ENCODE data around the gene FURIN. TPM values are rescaled to one million over a fixed set of nuclear protein-coding genes. Genes with fewer than 3 reads are reported as not detected.

Gene FURIN
- total and polyA plus RNA-seq, 2 of the 4 experiments (the other 2 are of a cell fraction) = 34.8 to 54.3 TPM

DNA sequence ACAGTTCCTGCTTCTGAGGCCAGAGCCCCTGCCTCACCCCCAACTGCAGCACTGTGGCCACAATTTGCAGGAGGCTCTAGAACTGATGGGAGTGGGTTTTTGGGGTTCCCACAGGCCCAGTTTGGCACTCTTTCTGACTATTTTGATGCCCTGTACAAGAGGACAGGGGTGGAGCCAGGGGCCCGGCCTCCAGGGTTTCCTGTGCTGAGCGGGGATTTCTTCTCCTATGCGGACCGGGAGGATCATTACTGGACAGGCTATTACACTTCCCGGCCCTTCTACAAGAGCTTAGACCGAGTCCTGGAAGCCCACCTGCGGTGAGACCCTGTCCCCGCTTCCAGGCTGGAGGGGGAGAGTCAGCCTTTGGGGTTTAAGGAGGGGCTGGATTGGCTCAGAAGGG lies 41.6 kb downstream of the FURIN start:
- H3K14ac ChIP-seq (replicated peaks; ENCODE audit: low read depth, low read length) = no peak overlapping the region
- in situ Hi-C loops (cut with MboI; ENCODE audit: low sequenced_read_pairs) = no loop called here
- TF ChIP-seq, protein P1, sequence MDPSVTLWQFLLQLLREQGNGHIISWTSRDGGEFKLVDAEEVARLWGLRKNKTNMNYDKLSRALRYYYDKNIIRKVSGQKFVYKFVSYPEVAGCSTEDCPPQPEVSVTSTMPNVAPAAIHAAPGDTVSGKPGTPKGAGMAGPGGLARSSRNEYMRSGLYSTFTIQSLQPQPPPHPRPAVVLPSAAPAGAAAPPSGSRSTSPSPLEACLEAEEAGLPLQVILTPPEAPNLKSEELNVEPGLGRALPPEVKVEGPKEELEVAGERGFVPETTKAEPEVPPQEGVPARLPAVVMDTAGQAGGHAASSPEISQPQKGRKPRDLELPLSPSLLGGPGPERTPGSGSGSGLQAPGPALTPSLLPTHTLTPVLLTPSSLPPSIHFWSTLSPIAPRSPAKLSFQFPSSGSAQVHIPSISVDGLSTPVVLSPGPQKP (IDR thresholded peaks at IDR 0.05; ENCODE audit: borderline replicate concordance, low read depth, low read length) = no peak
- TF ChIP-seq MAFK (IDR thresholded peaks at IDR 0.05; ENCODE audit: low read depth, low read length) (no peak), NFE2L2 (IDR thresholded peaks at IDR 0.05; ENCODE audit: low read depth, low read length) (no peak), FOS (IDR thresholded peaks at IDR 0.05; ENCODE audit: low read depth, low read length) (no peak), CEBPB (IDR thresholded peaks at IDR 0.05; ENCODE audit: low read depth, low read length) (no peak), MAZ (IDR thresholded peaks at IDR 0.05; ENCODE audit: borderline replicate concordance, low read depth, low read length) (no peak), POLR2A (IDR thresholded peaks at IDR 0.05; ENCODE audit: low read depth, low read length) (no peak), MXI1 (IDR thresholded peaks at IDR 0.05; ENCODE audit: borderline replicate concordance, low read depth, low read length) (no peak), RFX5 (IDR thresholded peaks at IDR 0.05; ENCODE audit: low read depth, low read length) (no peak), RCOR1 (IDR thresholded peaks at IDR 0.05; ENCODE audit: insufficient replicate concordance, low read length) (no peak), RAD21 (IDR thresholded peaks at IDR 0.05; ENCODE audit: low read length) (no peak), BHLHE40 (IDR thresholded peaks at IDR 0.05; ENCODE audit: low read depth, low read length) (no peak), CHD1 (IDR thresholded peaks at IDR 0.05; ENCODE audit: low read depth, low read length) (no peak), SMC3 (IDR thresholded peaks at IDR 0.05; ENCODE audit: low read depth, low read length) (no peak)
- TF ChIP-seq, protein P2, sequence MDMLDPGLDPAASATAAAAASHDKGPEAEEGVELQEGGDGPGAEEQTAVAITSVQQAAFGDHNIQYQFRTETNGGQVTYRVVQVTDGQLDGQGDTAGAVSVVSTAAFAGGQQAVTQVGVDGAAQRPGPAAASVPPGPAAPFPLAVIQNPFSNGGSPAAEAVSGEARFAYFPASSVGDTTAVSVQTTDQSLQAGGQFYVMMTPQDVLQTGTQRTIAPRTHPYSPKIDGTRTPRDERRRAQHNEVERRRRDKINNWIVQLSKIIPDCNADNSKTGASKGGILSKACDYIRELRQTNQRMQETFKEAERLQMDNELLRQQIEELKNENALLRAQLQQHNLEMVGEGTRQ (IDR thresholded peaks at IDR 0.05; ENCODE audit: low read depth, low read length) = no peak
- TF ChIP-seq, protein P3, sequence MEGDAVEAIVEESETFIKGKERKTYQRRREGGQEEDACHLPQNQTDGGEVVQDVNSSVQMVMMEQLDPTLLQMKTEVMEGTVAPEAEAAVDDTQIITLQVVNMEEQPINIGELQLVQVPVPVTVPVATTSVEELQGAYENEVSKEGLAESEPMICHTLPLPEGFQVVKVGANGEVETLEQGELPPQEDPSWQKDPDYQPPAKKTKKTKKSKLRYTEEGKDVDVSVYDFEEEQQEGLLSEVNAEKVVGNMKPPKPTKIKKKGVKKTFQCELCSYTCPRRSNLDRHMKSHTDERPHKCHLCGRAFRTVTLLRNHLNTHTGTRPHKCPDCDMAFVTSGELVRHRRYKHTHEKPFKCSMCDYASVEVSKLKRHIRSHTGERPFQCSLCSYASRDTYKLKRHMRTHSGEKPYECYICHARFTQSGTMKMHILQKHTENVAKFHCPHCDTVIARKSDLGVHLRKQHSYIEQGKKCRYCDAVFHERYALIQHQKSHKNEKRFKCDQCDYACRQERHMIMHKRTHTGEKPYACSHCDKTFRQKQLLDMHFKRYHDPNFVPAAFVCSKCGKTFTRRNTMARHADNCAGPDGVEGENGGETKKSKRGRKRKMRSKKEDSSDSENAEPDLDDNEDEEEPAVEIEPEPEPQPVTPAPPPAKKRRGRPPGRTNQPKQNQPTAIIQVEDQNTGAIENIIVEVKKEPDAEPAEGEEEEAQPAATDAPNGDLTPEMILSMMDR (conservative IDR thresholded peaks at IDR 0.05; ENCODE audit: low read depth, low read length) = no peak
- 0 out of 4 replicates have a peak, but pooled peaks cover 0 to under 1% of the 10 kb centered on the region in 2 experiments for H3K79me1 ChIP-seq (ENCODE audit: low read depth in 1 of 2, low read length in 2 of 2)
- peaks cover 56% of the 10 kb centered on the region for H3K36me3 ChIP-seq (ENCODE audit: control insufficient read depth, insufficient read depth, low read length)
- no peaks in the 10 kb centered on the region for H3K9me3 ChIP-seq (ENCODE audit: control insufficient read depth, insufficient read depth, low read length)
- WGBS, 2 experiments (ENCODE audit: extremely low coverage in 2 of 2, insufficient read length in 1 of 2) = no CpG with 5 or more reads among the region's 8 CpGs
- H2BK20ac ChIP-seq (ENCODE audit: low read depth, low read length) = no peak overlapping the region
- no peak overlapping the region for H2BK120ac ChIP-seq (ENCODE audit: low read depth, low read length)
- no peak overlapping the region for H2BK15ac ChIP-seq (ENCODE audit: low read depth, low read length)
- H3K4me3 ChIP-seq (ENCODE audit: insufficient read depth, low read depth, low read length) = no peak overlapping the region
- H3K9ac ChIP-seq (ENCODE audit: low read depth, low read length) = no peak overlapping the region
- no peak for DNase-seq
- no peak overlapping the region for H2AFZ ChIP-seq (replicated peaks; ENCODE audit: low read length, poor library complexity)
- no peak for ATAC-seq (ENCODE audit: low read depth)
- H4K20me1 ChIP-seq (ENCODE audit: insufficient read depth, low read length) = no peaks in the 10 kb centered on the region
- H2BK5ac ChIP-seq (ENCODE audit: low read depth, low read length, poor library complexity, severe bottlenecking) = no peak overlapping the region
- no peak overlapping the region for H3K18ac ChIP-seq (ENCODE audit: low read depth, low read length)
- H2AK9ac ChIP-seq (replicated peaks; ENCODE audit: low read depth, low read length, poor library complexity) = peak overlapping the region; percentile 55
- POLR2A ChIA-PET (ENCODE audit: unreplicated experiment) = no interaction called here
- CTCF ChIA-PET = no interaction called here
- no peak overlapping the region for H3K4ac ChIP-seq (ENCODE audit: low read depth, low read length)
- no TSS peak for BruUV-seq (replicated peaks)
- intact Hi-C loops (cut with micrococcal nuclease) = no loop called here
- no peak overlapping the region for H4K5ac ChIP-seq (ENCODE audit: low read depth, low read length)
- dilution Hi-C loops (cut with HindIII; ENCODE audit: low sequenced_read_pairs, unreplicated experiment) = no loop called here
- no peak overlapping the region for H3K56ac ChIP-seq (ENCODE audit: extremely low read depth, insufficient read depth, low read length)
- H3K23ac ChIP-seq (ENCODE audit: low read depth, low read length) = no peak overlapping the region
- H3K27ac ChIP-seq (ENCODE audit: insufficient read depth, low read length) = no peak overlapping the region
- no peaks in the 10 kb centered on the region for H3K27me3 ChIP-seq (ENCODE audit: control insufficient read depth, insufficient read depth, low read length)
- H3K4me2 ChIP-seq (ENCODE audit: low read depth, low read length) = no peak overlapping the region
- H3K9me1 ChIP-seq (ENCODE audit: insufficient read depth, low read length) = no peaks in the 10 kb centered on the region
- H4K91ac ChIP-seq (ENCODE audit: insufficient read depth, low read depth, low read length) = no peak overlapping the region
- no peaks in the 10 kb centered on the region for H3K4me1 ChIP-seq (ENCODE audit: control insufficient read depth, insufficient read depth, low read length)
- no peak overlapping the region for H2AK5ac ChIP-seq (ENCODE audit: low read depth, low read length)
- no peak overlapping the region for H4K8ac ChIP-seq (ENCODE audit: low read depth in 2 of 2, low read length in 2 of 2)

Data from IMR-90 (cell line).